Uterus (tissue), 2 donors: ENCODE measurements around the gene HBP1.

Source experiments
- CTCF ChIP-seq, 4 experiments: fragments of 200-600 bp in 2 of 4; fragments of 450-650 bp in 2 of 4; sonication (generic) in 2 of 4; IDR thresholded peaks; one replicate each; pipeline ENCODE4 v1.5.1; 2016 to 2019; ENCODE audit warnings: antibody characterized with exemption in 4 of 4, mild to moderate bottlenecking in 2 of 4, moderate library complexity in 1 of 4
- POLR2A ChIP-seq, 2 donors: fragments of 450-650 bp; IDR thresholded peaks; one replicate each; pipeline ENCODE4 v1.6.1; 2016; ENCODE audit warnings: antibody characterized with exemption in 2 of 2, mild to moderate bottlenecking in 1 of 2, moderate library complexity in 1 of 2

- TF ChIP-seq CTCF (IDR thresholded peaks at IDR 0.05) = no peak
- no peak for TF ChIP-seq POLR2A (IDR thresholded peaks at IDR 0.05)
These were observed 2.7 kb downstream of the HBP1 start for GRCh38 chr7:107171496-107171895.
